GM19452 (cell line): ENCODE measurements around the gene TMEM164.

Experiments
- ATAC-seq: cut with Tn5 transposase; IDR thresholded peaks from one replicate; pipeline ENCODE4 v1.9.1; 2021; ENCODE audit not compliant: unreplicated experiment

TMEM164 gene

GRCh38 chrX:110062919-110063318, 60.0 kb downstream of the TMEM164 start:
- no peak for ATAC-seq

DNA sequence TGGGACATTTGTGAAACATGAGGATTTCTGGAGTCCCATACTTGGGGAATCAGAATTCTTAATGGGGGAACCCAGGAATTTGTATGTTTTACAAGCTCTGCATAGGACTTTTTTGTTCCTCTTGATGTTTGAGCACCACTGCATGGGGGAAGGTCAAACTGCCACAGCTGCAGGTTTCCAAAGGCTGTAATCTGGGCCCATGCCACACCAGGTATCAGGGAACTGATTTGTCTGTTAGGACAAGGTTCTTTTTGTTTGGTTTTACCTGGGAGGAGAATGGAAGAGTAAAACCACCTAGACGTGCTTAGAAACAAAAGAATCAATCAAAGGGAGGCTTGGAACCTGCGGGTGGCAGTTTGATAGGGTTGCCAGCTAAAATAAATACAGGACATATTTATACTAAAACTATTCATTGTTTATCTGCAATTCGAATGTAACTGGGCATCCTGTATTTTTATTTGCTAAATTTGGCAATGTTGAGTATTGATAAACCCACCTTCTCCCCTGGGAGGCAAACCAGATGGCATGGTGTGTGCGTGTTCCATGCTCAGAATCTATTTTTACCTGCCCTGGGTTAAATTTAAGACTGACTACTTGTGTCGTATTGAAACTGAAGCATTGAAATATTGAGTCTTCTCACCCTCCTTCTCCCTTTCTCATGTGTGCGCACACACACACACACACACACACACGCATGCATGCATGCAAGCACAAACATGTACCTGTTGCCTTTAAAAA, 63.7 kb downstream of the TMEM164 start:
- no peak for ATAC-seq

GRCh38 chrX:110070970-110071369, 68.1 kb downstream of the TMEM164 start:
- ATAC-seq, result no peak

GRCh38 chrX:110081320-110081719, 78.4 kb downstream of the TMEM164 start:
- no peak for ATAC-seq

- ATAC-seq, result no peak
Measured at GRCh38 chrX:110081740-110082139, 78.8 kb downstream of the TMEM164 start.

GRCh38 chrX:110082161-110082560, 79.2 kb downstream of the TMEM164 start:
- no peak for ATAC-seq

DNA sequence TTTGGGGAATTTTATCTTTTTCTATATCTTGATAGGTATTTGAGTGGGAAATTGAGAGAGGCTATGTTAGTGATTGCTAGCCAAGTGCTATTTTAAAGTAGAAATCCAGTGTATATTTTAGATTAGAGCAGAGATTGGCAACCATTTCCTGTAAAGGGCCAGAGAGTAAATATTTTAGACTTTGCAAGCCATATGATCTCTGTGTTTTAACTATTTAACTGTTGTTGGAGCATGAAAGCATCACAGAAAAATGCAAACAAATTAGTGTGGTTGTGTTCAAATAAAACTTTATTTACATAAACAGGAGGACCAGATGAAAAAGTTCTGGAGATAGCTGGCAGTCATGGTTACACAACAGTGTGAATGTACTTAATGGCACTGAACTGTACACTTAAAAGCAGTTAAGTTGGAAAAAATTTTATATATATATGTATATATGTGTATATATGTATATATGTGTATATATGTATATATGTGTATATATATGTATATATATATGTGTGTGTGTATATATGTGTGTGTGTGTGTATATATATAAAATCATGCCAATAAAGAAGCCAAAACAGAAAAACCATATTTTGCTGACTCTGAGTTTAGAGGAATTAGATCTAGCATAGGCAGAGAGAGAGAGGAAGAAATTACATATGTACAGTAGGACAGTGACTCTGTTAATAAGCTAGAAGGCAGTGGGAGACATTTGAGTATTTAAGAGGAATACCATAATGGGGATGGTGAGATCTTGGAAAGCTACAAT, 83.4 kb downstream of the TMEM164 start:
- no peak for ATAC-seq

DNA sequence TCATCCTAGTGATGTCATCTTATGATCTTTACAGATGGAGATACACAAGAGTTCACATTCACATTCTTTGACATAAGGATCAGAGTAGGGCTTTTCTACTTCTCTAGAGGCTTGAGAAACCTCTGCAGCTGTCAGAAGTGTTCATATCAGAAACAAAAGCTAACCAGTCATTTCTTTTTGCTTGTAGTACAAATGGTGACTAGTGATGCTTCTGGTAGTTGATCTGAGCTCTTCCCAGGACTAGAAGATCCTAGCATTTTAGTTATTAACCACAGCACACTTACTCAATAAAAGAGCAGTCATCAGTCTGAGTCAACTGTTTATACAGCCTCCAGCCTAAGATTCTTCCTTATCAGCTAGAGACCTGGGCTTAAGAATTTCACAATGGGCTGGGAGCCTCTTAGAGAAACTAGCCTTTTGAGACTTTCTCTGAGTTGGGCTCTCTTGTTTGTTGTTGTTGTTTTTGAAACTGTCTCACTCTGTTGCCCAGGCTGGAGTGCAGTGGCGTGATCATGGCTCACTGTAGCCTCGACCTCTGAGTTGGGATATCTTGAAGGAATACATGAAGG, 84.1 kb downstream of the TMEM164 start:
- ATAC-seq, result no peak

DNA sequence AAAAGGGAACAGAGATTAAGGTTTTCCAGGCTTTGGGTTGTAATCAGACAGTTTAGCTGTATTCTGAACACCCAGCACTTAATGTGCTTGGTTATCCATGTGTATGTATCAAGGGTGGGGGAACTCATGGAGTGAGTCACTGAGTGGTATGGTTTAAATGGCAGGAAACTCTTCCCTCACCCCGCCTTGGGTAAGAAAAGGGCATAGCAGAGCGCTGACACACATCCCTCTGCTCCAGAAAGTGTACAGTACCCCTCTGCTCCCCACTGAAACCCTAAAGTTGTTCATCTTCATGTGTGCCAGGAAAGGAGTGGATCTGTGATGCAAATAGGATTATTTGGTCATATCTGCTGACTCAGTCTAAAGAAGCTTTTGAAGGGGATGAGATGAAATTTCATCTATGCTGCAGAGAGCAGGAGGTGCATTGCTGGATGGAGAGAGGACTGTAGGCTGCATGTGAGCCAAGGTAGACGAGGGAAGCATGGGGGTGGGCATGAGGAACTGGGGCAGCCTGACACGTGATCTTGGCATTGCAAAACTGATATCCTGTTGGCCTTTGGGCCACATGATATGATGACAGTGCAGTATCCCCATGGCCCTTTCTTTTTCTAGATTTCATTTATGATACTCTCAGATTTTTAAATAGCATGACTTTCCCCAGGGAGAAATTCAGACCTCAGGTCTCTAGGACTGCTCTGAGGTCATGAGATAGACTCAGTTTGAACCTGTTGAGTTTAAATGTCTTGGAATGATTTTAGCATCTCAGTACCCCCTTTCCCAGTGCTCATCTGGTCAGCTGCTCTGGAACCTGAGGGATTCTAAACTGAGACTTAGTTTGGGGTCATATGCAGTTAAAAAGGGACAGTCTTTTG, 84.8 kb downstream of the TMEM164 start:
- no peak for ATAC-seq

GRCh38 chrX:110089656-110090403, 86.9 kb downstream of the TMEM164 start:
- ATAC-seq, result no peak

DNA sequence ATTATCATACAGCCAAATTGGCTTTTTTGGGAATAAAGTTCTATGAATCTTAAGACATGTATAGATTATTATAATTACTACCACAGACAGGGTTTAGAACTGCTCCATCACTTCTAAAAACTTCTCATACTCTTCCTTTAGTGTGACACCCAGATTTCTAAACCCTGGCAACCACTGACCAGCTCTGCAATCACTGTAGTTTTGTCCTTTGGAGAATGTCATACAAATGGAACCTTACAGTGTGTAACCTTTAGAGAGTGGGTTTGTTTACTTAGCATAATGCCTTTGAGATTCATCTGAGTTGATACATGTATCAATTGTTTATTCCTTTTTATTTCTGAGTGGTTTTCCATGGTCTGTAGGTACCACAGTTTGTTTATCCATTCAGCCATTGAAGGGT, 95.0 kb downstream of the TMEM164 start:
- ATAC-seq, result no peak

GRCh38 chrX:110103344-110103743, 100.4 kb downstream of the TMEM164 start:
- no peak for ATAC-seq

DNA sequence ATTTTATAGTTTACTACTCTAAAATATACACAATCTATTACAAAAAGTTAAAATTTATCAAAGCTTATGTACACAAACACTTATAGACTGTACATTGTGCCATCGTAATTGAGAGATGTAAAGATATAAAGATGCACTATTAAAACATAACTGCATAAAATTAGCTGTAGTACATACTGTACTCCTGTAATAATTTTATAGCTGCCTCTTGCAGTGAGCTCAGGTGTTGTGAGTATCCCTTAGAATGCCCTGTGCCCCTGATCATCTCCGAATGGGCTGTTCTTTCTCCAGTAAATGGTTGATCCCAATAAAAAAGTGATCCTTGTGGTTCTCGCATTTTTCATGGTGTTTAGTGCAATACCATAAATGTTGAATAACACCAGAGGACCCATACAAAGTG, 101.2 kb downstream of the TMEM164 start:
- ATAC-seq, result no peak

DNA sequence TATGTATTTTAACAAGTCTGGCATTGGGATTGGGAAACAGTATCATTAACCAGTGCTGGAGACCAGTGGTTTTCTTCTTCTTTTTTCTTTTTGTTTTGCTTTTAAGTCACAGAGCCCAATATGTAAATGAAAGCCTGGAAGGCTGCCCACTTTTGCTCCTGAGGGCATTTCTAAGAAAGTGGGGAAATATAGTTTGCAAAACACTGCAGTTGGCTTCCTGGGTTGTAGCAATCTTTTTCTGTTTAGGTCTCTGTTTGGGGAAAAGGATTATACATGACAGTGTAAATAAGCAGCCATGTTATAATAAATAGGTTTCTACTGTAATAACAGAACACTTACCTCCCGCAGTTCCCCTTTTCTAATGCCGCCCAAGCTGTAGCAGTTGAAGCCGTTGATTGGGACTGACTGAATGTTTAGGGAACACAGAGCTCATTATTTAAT, 105.5 kb downstream of the TMEM164 start:
- ATAC-seq, result no peak

- ATAC-seq, result no peak
Measured at GRCh38 chrX:110114260-110114776, 111.4 kb downstream of the TMEM164 start.

DNA sequence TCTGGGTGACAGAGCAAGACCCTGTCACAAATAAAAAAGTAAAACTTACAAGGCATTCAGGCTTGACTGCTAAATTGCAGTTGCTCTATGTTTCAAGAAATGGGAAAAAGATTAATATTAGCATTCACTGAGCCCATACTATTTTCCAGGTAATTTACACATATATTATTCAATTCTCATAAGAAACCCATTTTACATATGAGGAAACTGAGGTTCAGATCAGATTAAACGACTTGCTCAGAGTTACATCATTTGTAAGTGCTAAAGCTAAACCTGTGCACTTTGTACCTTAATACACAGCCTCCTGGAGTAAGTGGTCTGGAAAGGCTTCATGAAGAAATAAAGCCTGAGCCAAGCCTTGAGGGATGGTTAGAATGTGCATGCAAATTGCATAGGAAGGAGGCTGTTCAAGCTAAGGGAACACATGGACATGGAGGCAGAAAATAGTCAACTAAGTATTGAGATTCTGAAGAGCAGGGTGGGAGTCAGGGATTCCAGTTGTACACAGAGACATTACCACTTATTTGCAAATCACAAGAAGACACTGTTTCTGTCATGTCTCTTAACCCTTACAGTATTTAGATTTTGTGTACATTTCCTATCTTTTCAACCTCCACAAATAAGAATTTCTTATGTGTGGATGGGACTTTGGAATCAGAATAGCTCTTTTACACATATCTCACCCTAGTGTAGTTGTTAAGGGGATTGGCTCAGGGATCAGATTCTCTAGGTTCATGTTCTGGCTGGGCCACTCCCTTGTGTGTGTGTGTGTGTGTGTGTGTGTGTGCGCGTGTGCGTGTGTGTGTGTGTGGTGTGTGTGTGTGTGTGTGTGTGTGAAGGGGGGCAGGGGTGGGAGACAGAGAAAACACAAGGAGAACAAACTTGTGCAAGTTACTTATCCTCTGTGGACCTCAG, 113.4 kb downstream of the TMEM164 start:
- ATAC-seq, result no peak

GRCh38 chrX:110118530-110118929, 115.6 kb downstream of the TMEM164 start:
- ATAC-seq, result no peak

DNA sequence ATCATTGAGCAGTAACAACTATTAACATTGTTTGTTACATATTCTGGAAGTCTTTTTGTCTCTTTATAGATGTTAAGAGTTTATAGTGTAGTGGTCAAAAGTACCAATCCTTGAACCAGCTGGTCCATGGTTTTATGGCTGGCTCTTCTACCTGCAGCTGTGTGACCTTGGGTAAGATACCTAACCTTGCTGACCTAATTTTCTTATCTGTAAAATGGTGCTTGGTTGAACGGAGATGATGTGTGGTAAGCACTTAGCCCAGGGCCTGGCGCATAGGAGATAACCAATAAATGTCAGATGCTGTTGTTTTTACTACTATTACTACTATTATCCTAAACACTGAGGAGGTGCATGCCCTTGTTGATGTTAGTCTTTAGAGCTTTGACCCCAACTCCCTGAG, 116.6 kb downstream of the TMEM164 start:
- ATAC-seq, result no peak

- no peak for ATAC-seq
Measured at GRCh38 chrX:110120025-110120424, 117.1 kb downstream of the TMEM164 start.
